MM.1S (cell line): Measurements from ENCODE around the gene HDX.

ENCODE experiments used
- EZH2 ChIP-seq: fragments of 300-600 bp; sonication (generic); optimal IDR thresholded peaks from 2 replicates; pipeline ENCODE3; 2017; ENCODE audit warnings: low read depth, mild to moderate bottlenecking, antibody characterized with exemption, low read length, mixed read lengths
- TF ChIP-seq, protein P1 (sequence below): fragments of 300-600 bp; sonication (generic); IDR thresholded peaks from 2 replicates; pipeline ENCODE4 v1.5.1; 2016; ENCODE audit warnings: antibody characterized with exemption, low read length, mixed read lengths

DNA sequence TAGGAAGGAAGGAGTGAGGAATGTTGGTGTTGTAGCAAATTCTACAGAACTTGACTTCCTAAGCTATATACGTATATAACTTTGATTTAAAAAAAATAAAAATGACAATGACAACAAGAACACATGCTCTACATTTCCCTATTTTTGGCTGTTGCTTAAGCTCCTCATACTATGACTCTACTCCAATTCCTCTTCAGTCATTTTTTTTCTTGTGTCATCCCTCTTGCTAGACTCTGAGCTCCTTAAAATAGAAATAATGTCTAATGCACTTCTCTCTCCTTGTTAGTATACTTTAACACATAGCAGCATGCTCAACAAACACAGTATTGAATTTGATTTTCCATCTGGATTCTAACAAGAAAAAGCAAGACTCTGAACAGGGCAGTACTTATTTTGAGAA lies 144.0 kb downstream of the HDX start:
- TF ChIP-seq, protein P1, sequence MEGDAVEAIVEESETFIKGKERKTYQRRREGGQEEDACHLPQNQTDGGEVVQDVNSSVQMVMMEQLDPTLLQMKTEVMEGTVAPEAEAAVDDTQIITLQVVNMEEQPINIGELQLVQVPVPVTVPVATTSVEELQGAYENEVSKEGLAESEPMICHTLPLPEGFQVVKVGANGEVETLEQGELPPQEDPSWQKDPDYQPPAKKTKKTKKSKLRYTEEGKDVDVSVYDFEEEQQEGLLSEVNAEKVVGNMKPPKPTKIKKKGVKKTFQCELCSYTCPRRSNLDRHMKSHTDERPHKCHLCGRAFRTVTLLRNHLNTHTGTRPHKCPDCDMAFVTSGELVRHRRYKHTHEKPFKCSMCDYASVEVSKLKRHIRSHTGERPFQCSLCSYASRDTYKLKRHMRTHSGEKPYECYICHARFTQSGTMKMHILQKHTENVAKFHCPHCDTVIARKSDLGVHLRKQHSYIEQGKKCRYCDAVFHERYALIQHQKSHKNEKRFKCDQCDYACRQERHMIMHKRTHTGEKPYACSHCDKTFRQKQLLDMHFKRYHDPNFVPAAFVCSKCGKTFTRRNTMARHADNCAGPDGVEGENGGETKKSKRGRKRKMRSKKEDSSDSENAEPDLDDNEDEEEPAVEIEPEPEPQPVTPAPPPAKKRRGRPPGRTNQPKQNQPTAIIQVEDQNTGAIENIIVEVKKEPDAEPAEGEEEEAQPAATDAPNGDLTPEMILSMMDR = no peak
- TF ChIP-seq EZH2 = no peak
